Sciatic nerve (tissue), 2 donors: ENCODE measurements around the gene WDR18. TPM values are rescaled to one million over a fixed set of nuclear protein-coding genes. Genes with fewer than 3 reads are reported as not detected.

Source experiments
- ATAC-seq: fragments of 200-7000 bp; cut with Tn5 transposase; one replicate; pipeline ENCODE4 v1.9.1; 2020; ENCODE audit warnings: mild to moderate bottlenecking, moderate library complexity
- DNase-seq: peaks from one replicate; pipeline ENCODE4 v3.0.0-alpha.2; 2020; ENCODE audit warnings: low spot score
- intact Hi-C: fragments of 100-400 bp; cut with DNase I; formaldehyde crosslinking; loops from one replicate; pipeline ENCODE4 v1.14.2; 2022
- total RNA-seq: library from RNA; stranded (reverse); fragmentation: NEBNext Ultra II Directional; extraction: Animal tissue kit (Norgen Biotek cat#: 25700); gene quantifications from one replicate; pipeline ENCODE4 v1.2.1, GENCODE V29; 2021
- donor health status: DM: no; HTN: no; CAD: no.
- donor health status: DM: no; HTN: no; CAD: no.

The WDR18 gene
- total RNA-seq, 1 donor from 2014 or later, result 20.3 TPM

DNA sequence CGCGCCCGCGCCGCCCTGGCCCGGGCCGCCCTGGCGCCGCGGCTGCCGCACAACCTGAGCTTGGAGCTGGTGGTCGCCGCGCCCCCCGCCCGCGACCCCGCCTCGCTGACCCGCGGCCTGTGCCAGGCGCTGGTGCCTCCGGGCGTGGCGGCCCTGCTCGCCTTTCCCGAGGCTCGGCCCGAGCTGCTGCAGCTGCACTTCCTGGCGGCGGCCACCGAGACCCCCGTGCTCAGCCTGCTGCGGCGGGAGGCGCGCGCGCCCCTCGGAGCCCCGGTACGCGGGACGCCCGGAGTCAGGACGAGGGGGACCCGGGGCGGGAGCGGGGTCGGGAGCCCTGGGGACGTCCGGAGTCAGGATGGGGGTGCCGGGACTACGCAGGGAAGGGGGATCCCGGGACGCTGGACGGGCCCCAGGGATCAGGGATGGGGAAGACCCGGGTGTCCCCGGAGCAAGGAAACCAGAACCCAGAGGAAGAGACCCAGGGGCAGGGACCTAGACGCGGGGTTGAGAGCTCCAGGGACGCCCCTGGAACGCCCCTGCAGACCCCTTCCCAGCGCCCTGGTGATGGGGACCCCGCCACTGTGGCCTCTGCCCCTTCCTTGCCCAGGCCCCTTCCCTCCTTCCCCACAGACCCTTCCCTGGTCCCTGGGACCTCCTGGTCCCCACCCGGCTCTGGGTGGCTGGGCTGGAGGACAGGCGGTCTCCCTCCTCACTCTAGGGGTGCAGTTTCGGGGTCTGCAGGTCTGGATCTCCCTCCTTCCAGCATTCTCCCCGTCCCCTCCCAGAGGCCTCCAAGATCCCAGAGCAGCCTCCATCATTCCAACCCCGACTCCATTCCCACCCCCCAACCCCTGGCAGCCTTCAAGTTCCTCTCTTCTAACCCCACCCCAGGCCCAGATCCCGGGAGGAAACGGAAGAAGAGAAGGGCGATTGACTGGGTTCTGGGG is 16.7 kb downstream of the WDR18 start:
- intact Hi-C loops, result loop anchor here (1.0 kb wide), 1 partner anchor 220 kb away; no protein-coding TSS in a partner anchor
- ATAC-seq (no peak), DNase-seq (no peak)

DNA sequence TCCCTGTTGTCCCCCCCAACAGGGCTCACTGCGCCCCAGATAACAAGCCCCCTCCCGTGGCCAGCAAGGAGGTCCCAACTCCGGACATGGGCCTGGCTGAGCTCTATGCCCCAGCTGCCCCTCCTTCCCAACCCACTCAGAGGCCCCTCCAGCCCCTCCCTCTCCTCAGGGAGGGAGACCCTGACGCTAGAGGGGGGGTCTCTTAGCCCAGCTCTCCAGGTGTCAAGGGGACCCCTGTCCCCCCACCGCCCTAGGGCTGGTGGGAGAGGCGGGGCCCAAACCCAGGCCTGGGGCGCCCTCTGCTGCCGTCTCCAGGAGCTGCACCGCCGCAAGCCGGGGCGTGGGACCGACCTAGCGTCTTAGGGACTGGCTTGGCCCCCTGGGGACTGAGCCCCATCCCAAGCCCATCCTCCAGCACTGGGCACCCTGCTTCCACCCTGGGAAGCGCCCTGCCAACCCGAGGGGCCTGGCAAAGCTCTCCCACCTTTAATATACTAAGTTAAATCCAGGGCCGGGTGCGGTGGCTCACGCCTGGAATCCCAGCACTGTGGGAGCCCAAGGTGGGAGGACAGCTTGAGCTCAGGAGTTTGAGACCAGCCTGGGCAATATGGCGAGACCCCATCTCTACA is 17.5 kb downstream of the WDR18 start:
- ATAC-seq, result peak; percentile 70
- intact Hi-C loops, result no loop called here
- DNase-seq, result peak; percentile 81

DNA sequence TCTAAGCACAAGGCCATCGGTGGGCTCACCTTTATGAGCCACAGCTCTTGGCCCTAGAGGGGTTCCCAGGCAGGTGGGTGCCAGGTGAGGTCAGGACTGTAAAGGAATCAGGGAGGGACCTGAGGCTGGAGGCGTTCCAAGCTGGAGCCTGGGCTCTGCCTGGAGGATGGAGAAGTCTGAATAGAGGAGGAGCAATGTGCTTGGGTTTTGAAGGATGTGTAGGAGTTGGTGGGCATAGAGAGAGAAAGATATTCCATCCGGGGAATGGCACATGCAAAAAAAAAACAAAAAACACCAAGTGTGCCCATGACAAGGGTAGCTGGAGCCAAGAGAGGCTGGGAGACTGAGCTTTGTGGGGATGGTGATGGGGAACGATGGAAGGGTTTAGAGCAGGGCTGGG is 18.5 kb downstream of the WDR18 start:
- ATAC-seq, result no peak
- intact Hi-C loops, result no loop called here
- no peak for DNase-seq

DNA sequence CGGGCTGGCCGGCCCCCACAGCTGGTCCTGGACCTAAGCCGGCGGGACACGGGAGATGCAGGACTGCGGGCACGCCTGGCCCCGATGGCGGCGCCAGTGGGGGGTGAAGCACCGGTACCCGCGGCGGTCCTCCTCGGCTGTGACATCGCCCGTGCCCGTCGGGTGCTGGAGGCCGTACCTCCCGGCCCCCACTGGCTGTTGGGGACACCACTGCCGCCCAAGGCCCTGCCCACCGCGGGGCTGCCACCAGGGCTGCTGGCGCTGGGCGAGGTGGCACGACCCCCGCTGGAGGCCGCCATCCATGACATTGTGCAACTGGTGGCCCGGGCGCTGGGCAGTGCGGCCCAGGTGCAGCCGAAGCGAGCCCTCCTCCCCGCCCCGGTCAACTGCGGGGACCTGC is 19.1 kb downstream of the WDR18 start:
- intact Hi-C loops, result no loop called here
- no peak for ATAC-seq
- DNase-seq, result no peak

DNA sequence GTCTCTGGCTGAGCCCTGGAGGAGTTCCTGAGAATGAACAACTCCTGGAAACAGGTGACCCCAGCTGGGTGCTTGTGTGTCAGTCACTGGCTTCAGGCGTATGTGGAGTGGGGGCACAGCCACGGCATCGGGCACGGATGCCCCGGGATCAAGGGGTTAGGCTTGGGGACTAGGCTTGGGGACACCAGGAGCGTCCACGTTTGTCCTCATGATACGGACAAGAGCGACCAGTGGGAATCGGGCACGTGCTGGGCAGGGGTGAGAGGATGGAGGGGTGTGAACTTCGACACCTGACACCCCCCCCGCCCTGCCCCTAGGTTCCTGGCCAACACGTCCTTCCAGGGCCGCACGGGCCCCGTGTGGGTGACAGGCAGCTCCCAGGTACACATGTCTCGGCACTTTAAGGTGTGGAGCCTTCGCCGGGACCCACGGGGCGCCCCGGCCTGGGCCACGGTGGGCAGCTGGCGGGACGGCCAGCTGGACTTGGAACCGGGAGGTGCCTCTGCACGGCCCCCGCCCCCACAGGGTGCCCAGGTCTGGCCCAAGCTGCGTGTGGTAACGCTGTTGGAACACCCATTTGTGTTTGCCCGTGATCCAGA is 20.2 kb downstream of the WDR18 start:
- DNase-seq, result no peak
- intact Hi-C loops, result no loop called here
- no peak for ATAC-seq

DNA sequence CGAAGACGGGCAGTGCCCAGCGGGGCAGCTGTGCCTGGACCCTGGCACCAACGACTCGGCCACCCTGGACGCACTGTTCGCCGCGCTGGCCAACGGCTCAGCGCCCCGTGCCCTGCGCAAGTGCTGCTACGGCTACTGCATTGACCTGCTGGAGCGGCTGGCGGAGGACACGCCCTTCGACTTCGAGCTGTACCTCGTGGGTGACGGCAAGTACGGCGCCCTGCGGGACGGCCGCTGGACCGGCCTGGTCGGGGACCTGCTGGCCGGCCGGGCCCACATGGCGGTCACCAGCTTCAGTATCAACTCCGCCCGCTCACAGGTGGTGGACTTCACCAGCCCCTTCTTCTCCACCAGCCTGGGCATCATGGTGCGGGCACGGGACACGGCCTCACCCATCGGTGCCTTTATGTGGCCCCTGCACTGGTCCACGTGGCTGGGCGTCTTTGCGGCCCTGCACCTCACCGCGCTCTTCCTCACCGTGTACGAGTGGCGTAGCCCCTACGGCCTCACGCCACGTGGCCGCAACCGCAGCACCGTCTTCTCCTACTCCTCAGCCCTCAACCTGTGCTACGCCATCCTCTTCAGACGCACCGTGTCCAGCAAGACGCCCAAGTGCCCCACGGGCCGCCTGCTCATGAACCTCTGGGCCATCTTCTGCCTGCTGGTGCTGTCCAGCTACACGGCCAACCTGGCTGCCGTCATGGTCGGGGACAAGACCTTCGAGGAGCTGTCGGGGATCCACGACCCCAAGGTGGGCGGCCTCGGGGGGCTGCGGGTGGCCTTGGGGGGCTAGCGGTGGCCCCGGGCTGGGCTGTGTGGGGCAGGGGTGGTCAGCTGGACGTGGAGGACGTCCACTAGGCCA is 20.9 kb downstream of the WDR18 start:
- DNase-seq, result no peak
- ATAC-seq, result no peak
- intact Hi-C loops, result no loop called here

DNA sequence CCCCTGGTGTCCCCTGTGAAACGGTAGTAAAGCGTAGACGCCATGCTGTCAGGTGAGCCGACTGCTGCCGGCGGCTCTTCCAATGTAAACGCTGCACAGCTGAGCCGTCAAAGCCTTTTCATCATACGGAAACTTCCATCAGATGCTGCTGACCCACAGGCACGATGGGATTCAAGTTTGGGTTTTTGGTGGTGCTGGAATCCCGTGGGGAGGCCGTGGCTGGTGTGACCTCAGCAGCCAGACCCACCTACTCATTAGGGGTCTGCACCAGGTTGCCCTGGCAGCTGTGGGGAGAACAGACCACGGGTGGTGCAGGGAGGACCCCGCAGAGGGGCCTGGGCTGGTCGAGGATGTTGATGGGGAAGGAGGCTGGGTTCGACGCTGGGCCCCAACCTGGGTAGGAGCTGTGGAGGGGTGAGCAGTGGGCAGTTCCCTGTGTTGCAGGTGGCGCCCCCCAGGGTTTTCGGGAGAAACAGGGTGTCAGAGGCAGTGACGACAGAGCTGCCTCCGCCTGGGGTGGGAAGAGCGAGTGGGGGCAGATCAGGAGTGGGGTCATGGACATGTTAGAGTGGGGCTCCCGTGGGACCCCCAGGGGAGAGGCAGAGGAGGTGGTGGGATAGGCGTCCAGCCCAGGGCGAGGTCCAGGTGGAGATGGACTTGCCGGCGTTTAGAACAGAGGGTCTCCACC is 22.7 kb downstream of the WDR18 start:
- intact Hi-C loops, result no loop called here
- no peak for DNase-seq
- ATAC-seq, result no peak

DNA sequence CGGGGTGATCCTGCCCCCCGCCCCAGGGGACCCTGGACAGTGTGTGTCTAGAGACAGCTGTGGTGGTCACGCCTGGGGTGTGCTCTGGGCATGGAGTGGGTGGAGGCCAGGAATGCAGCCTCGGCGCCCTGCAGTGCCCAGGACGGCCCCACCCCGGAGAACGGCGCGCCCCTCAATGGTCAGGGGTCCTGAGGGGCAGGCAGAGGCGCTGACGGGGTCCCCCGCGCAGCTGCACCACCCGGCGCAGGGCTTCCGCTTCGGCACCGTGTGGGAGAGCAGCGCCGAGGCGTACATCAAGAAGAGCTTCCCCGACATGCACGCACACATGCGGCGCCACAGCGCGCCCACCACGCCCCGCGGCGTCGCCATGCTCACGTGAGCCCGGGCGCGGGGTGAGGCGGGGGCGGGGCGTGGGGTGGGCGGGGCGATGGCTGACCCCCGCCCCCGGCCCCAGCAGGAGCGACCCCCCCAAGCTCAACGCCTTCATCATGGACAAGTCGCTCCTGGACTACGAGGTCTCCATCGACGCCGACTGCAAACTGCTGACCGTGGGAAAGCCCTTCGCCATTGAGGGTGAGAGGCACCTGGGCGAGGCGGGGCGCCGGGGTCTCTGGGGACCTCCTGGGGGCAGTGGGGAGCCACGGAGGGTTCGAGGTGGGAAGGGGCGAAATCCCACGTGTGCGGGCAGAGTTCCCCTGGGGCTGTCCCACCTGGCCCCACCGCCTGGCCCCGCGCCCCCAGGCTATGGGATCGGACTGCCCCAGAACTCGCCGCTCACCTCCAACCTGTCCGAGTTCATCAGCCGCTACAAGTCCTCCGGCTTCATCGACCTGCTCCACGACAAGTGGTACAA is 23.5 kb downstream of the WDR18 start:
- intact Hi-C loops, result no loop called here
- no peak for ATAC-seq
- DNase-seq, result no peak

DNA sequence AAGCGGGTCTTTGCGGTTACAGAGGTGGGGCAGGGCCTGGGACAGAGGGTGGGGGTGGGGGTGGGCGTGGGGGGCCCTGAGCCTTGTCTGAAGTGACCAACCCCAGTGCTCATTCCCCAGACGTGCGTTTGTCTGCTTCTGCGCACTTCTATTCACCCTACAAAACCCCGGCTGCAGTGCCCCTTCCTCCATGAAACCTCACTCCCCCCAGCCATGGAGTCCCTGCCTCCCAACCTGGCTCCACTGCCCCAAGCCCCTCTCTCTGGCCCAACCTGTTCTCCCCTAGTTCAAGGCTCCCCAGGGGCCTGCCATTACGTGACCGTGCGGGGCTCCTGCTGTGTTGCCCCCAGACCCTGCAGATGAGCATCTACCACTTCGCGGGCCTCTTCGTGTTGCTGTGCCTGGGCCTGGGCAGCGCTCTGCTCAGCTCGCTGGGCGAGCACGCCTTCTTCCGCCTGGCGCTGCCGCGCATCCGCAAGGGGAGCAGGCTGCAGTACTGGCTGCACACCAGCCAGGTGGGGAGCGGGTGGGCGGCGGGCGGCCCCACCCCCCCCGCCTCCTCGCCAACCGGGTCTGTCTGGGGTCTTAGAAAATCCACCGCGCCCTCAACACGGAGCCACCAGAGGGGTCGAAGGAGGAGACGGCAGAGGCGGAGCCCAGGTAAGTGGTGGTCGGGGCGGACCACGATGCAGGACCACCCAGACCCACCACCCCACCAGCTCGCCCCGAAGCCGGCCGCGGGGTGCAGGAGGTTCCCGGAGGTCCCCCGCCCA is 24.3 kb downstream of the WDR18 start:
- intact Hi-C loops, result no loop called here
- ATAC-seq (no peak), DNase-seq (no peak)

DNA sequence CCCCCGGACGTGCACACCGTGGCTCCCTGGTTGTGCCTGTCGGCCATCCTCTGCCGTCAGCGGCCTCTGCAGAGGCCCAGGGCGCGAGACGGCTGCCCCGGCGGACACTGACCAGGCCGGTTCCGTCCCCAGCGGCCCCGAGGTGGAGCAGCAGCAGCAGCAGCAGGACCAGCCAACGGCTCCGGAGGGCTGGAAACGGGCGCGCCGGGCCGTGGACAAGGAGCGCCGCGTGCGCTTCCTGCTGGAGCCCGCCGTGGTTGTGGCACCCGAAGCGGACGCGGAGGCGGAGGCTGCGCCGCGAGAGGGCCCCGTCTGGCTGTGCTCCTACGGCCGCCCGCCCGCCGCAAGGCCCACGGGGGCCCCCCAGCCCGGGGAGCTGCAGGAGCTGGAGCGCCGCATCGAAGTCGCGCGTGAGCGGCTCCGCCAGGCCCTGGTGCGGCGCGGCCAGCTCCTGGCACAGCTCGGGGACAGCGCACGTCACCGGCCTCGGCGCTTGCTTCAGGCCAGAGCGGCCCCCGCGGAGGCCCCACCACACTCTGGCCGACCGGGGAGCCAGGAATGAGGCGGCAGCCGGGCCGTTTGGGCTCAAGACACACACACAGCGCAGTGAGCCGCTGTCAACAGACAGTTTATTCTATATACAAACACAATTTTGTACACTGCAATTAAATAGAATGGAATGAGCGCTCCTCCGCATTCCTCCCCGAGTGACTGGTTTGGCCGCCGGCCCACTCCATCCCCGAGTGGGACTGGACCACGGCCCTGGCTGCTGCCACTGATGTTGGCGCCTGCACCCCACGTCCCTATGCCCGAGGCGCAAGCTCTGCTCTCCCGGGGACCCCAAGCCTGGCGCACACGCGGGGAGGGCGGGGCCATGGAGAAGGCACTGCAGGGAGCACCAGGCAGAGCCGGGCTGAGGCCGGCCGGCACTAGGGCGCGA is 25.2 kb downstream of the WDR18 start:
- DNase-seq (no peak), ATAC-seq (no peak)
- intact Hi-C loops, result no loop called here

DNA sequence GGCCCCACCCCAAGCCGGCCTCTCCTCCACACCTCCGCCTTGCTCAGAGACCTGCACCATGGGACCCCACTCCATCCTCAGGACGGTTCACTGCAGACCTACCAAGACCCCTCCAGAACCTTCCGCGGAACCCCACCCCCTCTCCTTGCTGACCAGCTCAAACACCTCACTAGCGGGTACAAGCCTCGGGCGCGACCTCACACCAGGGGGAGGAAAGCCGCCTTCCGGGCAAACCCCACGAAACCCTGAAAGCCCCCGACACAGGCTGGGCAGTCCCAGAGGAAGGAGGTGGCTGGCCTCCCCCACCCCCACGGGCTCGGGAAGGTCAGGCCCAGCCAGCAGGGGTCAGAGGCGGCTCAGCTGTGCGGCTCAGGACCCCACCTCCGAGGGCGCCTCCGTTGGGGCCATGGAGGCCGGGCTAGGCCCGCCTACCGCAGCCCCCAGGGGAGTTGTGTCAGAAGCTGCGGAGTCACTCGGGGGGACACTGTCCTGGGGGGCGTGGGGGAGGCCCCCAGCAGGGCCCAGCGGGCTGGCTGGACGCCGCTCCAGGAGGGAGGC is 25.9 kb downstream of the WDR18 start:
- ATAC-seq, result no peak
- no peak for DNase-seq
- intact Hi-C loops, result no loop called here

DNA sequence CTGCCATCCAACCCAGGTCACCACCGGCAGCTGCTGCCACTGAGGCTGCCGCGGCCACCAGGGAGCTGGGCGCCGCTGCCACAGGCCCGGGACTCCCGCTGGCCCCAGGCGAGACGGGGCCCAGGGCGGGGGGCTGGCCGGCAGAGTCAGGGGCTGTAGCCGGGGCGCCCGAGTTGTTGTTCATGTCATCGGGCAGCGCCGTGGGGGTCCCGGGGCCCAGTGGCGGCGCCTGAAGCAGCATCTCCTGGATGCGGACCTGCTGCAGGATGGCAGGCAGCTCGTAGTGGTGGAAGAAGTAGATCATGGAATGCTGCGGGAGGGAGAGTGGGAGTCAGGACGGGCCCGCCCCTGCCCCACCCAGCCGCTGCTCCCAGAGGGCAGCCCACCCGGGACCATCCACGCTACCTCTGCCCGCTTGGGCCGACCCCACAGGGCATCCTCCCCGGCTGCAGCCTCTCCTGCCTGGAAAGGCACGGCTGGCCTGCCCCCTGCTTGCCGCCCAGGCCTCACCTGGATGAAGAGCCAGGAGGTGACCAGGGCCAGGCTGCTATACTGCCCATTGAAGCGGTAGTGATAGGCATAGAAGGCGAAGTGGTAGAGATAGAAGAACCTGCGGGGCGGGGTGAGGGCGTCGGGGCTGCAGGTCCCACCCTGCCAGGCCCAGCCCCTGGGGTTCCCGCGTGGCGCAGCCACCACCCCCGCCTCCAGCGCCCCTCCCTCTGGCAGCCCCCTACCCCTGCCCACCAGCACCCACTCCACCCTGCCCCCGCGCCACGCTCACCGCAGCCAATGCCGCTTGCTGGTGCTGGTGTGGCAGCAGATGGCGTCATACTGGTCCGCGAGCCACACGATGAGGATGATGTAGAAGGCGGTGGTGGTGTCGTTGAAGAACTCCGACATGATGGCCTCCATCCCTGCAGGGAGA is 26.7 kb downstream of the WDR18 start:
- intact Hi-C loops, result no loop called here
- ATAC-seq (no peak), DNase-seq (no peak)

DNA sequence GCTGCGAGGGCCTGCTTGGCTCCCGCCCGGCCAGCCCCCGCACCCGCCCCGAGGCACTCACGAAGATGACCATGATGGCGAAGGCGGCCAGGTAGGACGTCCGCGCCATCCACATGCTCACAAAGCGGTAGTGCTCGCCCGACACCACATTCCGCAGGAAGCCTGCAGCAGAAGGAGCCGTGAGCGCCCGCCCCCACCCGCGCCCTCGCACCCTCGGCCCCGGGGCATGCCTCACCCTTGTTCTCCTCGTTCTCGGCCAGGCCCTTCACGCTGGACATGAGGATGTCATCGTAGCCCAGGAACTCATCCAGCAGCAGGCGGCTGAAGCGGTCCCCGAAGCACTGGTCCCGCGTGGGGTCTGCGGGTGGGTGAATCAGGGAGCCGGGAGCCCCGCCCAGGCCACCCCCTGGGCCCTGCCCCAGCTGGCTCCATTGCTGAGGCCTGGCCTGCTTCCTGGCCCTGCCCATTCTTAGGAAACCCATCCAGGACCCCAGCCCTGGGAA is 27.7 kb downstream of the WDR18 start:
- intact Hi-C loops, result no loop called here
- no peak for ATAC-seq
- DNase-seq, result no peak

DNA sequence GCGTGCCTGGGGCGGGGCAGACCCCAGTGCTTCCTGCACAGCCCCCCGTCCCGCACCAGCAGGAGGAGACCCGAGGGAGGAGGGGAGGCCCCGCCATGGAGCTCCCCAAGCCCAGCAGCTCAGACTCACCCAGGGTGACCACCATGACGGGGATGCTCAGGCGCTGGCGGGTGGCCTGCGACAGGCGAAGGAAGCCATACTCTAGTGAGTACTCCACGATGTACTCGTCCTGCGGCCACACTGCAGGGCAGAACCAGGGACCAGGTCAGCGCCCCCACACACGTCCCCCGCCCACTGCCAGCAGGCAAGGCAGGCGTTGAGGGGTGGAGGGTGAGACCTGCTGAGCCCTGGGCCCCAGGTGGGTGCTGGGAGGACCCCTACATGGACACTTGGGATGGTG is 28.2 kb downstream of the WDR18 start:
- DNase-seq (no peak), ATAC-seq (no peak)
- intact Hi-C loops, result no loop called here

DNA sequence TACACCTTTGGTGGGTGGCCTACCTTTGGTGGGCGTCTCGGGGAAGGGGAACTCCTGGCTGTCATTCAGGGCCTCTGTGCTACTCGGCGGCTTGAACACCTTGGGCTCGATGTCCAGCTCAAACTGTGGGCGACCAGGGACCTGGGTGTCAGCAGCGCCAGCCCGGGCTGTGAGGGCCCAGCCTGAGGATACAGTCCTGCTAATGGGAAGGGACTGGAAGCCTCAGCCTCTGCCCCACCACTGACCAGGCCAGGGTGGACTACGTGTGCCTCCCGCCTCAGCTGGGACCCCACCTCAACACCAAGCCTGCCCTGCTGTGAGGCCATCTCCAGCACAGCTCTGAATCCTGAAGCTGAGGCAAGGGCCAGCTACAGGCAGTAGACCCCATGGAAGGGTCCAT is 29.1 kb downstream of the WDR18 start:
- DNase-seq (no peak), ATAC-seq (no peak)
- intact Hi-C loops, result no loop called here
